Activated T-cell treated with anti-CD3 and anti-CD28 coated beads for 24 hours (primary cell): ENCODE data around the gene CALY.
"Not testable (repeated sequence)": the region's sequence is repeated elsewhere in the genome, so short reads cannot be mapped to it uniquely, and the experiment has no call there.

Experiments used
- DNase-seq: peaks from one replicate; pipeline ENCODE4 v3.0.0-alpha.2; 2020; ENCODE audit warnings: low read depth

The CALY gene, protein sequence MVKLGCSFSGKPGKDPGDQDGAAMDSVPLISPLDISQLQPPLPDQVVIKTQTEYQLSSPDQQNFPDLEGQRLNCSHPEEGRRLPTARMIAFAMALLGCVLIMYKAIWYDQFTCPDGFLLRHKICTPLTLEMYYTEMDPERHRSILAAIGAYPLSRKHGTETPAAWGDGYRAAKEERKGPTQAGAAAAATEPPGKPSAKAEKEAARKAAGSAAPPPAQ

DNA sequence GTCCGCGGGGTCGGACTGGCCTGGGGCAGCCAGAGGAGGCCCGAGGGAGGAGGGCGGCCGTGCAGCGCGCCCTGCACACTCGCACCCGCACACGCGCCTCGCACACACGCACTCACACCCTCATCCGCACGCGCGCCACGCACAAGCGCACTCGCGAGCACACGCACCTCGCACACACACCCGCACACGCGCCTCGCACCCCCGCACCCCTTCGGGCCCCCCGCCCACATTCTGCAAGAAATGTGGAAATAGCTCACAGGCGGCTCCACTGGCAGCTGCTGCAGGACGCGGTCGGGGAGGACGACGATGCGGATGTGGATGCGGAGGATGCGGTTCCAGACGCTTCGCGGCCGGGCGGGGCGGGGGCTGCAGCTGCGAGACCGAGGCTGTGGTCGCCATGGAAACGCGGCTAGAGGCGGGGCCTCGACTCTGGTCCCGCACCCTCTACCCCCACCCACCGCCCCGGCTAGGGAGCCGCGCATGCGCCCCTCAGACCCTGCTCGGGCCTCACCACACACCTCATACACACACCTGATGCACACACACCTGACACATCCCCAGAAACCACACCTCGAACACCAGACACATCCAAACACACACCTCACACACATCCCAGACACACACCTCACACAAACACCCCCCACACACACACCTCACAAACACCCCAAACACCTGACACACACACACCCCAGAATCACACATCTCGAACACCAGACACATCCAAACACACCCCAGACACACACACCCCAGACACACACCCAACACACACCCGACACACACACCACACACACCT lies at the start of gene CALY:
CALY (minus strand) TSS at position 320 of the 793 bp plus-strand sequence. CDS start 7,907 bp downstream, outside the sequence.
- DNase-seq = no peak

DNA sequence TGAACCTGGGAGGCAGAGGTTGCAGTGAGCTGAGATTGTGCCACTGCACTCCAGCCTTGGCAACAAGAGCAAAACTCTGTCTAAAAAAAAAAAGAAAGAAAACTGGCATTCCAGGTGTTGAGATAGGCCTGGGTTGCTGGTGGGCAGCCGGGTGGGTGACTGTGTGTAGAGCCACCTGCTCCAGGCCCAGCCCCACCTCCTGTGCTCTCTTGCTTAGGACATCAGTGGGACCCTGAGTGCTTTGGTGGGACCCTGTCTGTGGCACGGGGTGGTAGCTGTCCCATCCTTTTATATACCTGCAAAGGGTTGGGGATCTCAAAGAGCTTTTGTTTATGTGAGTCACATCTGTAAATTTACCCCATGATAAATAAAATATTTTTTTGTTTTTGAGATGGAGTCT lies 48.5 kb upstream of the CALY start:
- no peak for DNase-seq

DNA sequence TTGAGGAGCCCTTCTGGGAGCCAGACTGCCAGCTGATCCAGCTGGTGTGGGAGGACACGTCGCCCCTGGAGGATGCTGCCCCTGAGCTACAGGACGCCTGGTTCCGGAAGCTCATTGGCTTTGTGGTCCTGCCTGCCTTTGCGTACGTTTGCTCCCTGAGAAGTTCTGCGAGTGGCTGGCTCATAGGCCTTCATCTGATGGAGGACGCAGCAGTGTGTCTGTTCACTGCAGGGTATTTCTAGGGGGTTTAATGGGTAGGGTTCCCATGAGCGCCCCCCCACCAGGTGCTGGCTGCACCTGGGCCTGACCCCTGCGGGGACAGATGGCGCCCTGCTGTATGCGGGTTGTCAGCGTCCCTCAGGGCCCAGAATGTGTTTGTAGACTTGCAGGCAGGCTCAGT lies 47.4 kb upstream of the CALY start:
- no peak for DNase-seq

DNA sequence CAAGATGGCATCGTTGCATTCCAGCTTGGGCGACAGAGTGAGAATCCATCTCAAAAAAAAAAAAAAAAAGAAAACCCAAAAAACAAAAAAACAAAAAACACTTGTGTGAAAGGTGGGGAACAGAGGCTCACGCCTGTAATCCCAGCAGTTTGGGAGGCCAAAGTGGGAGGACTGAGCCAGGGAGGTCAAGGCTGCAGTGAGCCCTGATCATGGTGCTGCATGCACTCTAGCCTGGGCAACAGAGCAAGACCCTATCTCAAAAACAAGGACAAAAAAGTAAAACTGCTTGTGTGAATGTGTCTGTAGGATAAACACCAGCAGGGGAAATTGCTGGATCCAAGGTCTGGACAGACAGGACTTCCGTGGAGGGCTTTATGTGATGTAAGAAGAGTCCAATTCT lies 46.9 kb upstream of the CALY start:
- DNase-seq = no peak

DNA sequence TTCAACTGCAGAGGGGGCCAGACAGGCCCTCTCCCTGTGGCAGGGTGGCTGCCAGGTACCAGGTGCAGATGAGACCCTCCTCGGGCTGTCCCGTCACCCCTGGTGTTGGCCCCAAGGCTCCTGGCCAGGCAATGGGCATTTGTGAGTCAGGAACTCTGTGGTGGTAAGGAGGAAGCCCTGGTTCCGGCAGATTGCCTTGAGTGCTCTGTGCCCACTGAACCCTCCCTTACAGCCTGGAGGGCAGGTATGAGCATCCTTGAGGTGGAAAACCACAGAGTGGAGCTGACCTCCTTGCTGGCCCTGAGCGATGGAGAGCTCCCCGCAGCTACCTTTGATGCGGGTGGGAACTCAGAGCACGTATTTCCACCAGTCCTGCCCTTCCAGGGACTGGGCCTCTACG lies 44.3 kb upstream of the CALY start:
- no peak for DNase-seq

DNA sequence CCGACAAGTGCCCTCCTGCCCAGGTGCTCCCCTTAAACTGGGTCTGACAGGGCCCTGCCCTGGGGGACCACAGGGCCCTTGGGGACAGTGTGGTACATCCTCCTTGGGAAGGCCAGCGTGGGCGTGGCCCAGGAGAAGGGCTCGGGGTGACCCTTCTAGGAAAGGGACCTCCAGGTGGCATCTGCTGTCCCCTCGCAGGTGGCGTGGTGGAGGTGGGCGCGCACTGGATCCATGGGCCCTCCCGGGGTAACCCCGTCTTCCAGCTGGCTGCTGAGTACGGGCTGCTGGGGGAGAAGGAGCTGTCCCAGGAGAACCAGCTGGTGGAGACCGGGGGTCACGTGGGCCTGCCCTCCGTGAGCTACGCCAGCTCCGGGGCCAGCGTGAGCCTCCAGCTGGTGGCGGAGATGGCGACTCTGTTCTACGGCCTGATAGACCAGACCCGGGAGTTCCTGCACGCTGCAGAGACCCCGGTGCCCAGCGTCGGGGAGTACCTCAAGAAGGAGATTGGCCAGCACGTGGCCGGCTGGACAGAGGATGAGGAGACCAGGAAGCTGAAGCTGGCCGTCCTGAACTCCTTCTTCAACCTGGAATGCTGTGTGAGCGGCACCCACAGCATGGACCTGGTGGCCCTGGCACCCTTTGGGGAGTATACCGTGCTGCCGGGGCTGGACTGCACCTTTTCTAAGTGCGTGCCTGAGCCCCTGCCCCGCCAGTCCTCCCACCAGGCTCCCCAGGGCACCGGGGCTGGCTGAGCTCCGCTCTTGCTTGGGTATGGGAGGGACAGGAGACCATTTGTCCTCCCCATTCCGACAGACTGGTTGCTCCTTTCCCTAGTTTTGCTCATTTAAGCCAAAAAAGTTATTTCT lies 43.3 kb upstream of the CALY start:
- no peak for DNase-seq

DNA sequence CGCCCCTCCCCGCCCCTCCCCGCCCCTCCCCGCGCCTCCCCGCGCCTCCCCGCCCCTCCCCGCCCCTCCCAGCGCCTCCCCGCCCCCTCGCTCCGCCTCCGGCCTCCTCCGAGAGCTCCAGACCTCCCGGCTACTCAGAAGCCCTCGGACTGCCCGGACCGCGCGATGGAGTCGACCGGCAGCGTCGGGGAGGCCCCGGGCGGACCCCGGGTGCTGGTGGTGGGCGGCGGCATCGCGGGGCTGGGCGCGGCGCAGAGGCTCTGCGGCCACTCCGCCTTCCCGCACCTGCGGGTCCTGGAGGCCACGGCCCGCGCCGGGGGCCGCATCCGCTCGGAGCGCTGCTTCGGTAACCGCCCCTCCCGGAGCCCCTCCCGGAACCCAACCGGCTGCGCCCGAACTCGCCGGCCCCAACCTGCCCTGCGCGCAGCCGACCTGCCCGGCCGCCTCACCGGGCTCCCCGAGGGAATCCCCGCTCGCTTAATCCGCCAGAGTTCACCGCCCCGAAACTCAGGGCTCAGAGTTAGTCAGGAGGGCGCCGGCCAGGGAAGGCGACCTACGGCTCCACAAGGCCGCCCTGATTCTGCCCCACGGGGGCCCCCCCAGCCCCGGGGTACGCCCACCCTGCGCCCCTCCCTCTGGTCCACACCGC lies 42.6 kb upstream of the CALY start, which contains the start of gene PAOX:
PAOX (plus strand) TSS at position 111 of the 649 bp plus-strand sequence; CDS start at position 166, 55 bp downstream.
- peak; percentile 53 for DNase-seq

DNA sequence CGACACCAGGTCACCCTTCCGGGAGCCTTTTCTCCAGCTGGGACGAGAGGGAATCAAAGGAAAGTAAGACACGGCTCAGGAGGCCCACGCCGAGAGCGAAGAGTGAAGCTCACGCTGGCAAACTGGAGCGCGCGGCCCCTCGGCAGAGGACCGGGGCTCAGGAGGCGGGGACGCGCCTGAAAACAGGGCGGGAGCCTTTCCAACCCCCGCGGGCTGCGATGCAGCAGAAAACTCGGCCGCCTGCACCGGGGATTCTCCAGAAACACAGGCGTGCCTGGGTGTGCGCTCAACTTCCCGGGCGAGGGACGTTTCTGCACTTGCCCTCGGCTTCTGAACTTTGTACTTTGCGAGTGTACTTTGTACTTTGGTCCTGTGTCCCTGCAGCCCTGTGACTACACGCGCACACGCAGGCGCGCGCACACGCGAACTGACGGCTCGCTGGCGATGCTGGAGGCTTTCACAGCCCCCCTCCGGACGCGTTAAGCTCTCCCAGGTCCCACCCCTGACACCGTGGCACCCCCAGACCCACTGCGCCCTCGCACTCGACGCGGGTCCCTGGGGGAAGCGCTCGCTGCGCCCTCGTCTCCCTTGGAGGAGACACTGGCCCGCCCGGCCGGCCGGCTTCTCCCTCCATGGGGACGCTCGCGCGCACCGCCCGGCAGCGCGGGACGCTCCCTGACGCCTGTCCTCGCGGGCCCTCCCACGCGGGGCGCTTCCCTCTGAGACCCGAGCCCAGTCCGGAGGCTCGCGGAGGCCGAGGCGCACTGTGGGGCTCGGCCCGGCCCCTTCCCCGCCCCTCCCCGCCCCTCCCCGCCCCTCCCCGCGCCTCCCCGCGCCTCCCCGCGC lies 41.8 kb upstream of the CALY start:
- DNase-seq = peak; percentile 49

DNA sequence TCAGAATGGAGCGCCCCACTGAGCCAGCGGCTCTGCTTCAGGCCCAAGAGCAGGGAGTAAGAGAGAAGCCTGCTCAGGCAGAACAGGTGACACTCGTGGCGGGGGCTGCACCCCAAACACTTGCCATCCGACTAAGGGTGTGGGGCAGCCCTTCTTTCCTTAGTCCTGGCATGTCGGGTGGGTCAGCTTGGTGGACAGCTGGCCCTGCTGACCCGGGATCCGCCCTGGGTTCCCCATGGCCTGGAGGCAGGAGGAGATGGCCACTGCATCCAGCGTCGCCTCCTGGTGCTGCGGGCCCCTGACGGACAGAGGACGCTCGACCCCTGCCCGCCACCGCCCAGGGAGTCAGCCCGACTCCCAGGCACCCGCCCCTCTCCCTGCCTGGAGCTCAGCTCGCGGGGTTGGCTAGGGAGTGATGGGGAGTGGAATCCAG lies 41.1 kb upstream of the CALY start:
- DNase-seq = no peak

DNA sequence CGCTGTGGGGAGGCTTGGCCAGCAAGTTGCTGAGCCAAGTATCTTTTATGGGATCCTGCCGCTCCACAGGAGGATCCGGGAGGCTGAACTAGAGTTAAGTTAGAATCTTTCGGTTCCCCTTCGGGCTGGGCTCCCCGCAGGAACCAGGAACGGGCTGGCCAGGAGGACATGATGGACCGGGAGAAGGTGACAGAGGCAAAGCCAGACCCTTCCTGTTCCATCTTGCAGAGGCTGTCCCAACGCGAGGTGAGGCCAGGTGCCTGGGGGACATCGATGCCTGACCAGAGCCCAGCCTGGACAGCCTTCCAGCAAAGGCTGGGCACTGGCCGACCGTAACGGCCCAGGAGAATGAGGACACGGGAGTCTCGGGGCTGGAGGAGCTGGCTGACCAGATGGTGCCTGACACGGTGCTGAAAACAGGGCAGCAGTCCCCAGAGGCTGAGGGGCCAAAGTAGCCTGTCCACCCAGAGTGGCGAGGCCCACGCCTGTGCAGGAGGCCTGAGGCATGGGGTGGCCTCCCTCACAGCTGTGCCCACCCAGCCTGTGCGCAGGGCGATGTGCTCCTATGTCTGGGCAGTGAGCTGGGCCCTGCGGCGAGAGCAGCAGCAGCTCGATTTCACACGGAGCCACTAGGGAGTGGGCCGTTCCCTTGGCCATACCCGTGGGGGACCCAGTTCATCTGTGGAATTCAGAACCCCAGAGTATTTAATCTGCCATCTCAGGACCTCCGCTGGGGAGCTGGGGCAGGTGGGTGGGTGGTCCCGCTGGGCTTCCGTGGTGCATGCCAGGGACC lies 40.5 kb upstream of the CALY start:
- DNase-seq = no peak

DNA sequence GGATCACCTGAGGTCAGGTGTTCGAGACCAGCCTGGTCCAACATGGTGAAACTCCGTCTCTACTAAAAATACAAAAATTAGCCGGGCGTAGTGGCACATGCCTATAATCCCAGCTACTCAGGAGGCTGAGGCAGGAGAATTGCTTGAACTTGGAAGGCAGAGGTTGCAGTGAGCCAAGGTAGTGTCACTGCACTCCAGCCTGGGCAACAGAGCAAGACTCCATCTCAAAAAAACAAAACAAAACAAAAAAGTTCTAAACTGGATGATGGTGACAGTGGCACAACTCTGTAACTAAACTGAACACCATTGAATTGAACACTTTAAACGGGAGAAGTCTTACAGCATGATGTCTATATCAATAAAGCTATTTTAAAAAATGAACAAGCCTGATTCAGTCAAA lies 39.5 kb upstream of the CALY start:
- DNase-seq = not testable (repeated sequence)

DNA sequence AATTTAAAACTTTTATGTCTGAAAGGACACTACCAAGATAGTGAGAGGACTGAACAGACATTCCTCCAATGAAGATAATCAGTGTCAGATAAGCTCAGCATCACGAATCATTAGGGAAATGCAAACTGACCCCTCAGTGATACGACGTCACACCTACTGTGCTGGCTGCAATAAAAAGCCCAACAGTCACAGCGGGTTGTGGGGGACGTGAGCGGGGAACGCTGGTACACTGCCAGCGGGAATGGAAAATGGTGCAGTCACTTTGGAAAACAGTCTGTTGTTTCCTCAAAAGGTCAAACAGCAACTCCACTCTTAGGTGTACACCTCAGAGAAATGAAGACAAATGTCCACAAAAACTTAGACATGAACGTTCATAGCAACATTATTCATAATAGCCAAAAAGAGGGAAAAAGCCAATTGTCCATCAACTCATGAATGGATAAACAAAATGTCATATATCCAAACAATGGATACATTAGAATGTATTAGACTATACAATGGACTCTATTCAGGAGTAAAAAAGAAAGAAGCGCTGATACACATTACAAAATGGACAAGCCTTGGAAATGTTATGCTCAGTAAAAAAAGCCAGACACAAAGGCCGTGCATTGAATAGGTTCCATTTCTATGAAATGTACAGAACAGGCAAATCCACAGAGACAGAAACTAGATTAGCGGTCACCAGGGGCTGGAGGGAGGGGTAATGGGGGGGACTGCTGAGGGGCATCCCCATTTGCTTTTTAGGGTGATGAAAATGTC lies 38.8 kb upstream of the CALY start:
- no peak for DNase-seq

DNA sequence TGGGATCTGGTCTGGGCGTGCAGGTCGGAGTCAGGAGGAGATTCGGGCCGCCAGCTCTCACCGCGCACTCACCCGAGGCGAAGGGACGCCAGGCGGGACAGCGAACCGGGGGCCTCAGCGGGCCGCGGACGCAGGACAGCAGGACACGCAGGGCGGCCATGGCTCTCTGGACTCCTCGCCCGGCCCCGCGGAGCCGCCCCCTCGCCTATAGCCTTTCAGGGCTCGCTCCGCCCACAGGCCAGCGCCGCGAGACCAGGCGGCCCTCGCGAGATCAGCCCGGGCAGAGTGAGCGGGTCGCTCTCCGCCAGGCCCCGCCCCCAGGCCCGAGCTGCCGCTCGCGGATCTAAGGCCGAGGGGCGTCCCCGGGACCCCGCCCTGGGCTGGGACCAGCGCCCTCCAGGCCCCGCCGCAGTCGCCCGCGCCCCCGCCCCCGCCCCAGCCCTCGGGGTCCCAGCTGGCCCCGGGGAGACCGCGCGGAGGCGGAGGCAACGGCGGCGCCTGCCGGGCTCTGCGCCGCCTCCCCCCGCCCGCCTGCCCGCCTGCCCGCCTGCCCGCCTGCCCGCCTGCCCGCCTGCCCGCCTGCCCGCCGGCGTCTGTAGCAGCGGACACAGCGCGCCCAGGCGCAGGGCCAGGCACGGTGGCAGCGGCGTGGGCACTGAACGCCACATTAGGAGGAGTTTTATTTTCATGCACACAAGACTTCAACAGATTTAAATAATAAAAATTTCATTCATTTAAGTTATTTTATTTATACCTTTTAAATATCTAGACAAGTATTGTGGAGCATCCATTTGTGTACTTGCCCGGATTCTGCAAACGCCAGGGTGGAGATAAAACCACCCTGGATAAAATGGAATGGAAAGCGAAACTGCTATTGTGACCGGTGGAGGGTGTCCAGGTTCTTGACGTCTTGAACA lies 36.7 kb upstream of the CALY start, which contains the start of gene ECHS1:
ECHS1 (minus strand) TSS at position 181 of the 917 bp plus-strand sequence; CDS start at position 160, 21 bp downstream.
- DNase-seq = peak; percentile 90

DNA sequence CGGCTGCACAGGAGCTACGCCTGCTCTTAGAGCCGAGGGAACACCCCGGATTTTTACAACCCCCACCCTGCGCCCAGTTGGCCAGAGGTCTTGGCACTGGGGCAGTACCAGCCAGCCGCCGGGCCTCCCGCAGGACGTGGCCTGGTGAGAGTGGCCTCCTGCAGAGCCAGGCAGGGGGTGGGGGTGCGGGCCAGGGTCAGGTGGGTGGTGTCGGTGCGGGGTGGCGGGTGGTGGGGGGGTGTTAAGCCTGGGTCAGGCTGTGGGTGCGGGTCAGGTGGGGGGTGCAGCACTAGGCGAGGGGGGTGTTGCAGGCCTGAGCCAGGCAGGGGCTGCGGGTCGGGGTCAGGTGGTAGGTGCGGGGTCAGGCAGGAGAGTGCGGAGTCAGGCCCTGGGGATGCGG lies 35.8 kb upstream of the CALY start:
- DNase-seq = no peak

DNA sequence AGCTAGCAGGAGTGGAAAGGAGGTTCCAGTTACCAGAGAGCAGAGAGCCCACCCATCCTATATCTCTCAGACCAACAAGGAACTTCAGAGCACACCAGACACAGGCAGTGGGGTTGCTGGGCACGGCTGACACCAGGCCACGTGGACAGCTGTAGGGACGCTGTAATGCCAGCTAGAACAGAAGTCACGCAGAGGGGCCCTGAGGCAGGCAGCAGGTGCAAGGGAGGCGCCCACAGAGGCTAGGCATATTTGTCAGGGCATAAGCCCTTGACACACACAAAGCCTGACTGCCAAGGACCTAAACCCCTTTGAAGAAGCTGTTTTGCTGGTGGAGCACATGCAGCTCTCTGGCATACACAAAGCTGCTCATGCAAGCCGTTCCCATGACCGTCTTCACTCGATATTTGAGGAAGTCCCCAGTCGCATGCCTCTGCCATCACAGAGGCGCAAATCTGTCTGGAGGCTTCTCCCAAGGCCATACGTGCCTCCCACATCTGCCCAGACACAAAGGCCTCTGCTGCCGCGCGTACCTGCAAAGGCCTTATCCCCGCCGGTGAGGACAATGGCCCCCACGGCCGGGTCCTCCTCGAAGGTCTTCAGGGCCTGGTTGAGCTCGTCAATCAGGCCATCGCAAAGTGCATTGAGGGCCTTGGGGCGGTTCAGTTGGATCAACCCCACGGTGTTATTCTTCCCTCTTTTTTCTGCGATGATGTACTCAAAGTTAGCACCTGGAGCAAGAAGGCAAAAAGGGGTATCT lies 33.5 kb upstream of the CALY start:
- DNase-seq = no peak

DNA sequence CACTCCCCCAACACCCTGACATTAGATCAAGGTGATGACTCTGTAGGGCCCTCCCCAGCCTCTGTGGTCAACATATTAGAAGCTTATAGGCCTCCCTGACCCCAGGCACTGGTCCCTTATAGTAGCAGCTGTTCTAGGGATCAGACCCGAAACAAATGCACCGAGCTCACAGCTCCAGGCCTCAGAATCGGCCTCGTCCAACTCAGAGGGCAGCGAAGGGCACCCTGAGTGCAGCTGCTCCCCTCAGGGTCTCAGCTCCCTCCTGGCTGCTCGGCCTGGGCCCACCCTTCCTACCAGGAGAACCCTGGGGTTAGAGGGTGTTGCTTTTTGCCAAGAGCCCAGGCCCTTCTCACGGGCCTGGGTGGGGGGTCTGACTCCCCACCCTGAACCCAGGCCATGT lies 31.5 kb upstream of the CALY start:
- no peak for DNase-seq

DNA sequence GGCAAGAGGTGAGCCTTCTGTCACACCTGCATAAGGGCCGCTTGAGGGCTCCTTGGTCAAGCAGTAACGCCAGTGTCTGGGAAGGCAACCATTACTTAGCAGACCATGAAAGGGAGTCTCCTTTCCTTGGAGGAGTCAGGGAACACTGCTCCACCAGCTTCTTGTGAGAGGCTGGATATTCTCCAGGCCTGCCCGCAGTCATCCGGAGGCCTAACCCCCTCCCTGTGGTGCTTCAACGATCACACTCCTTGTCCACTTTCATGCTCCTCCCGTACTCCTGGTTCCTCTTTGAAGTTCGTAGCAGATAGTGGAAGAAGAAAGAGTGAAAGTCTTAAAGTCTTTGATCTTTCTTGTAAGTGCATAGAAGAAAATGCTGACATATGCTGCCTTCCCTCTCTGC lies 30.8 kb upstream of the CALY start:
- not testable (repeated sequence) for DNase-seq

DNA sequence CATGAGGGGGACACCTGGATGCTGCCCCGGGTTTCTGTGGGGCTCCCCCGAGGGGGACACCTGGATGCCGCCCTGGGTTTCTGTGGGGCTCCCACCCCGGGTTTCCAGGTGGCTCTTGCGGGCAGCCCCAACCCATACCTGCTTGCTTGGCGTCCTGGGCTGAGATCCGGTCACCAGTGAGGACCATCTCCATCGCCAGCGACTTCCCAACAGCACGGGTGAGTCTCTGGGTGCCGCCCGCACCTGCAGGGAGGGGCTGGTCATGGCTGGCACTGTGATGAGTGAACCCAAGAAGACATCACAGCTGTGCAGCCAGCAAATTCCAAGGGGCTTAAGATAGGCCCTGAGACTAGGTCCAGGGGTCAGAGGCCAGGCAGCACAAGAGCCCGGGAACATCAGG lies 30.1 kb upstream of the CALY start:
- DNase-seq = no peak
